ENCODE results near the gene NUBP2.
"Not testable (repeated sequence)": the region's sequence is repeated elsewhere in the genome, so short reads cannot be mapped to it uniquely, and the experiment has no call there.

NUBP2 gene

GRCh38 chr16:1786242-1787055, 3.7 kb downstream of the NUBP2 start:
- no peak for DNase-seq (ENCODE audit: low spot score)

GRCh38 chr16:1787056-1787321, 4.2 kb downstream of the NUBP2 start:
- no peak for DNase-seq (ENCODE audit: low spot score)

GRCh38 chr16:1787322-1788094, 4.7 kb downstream of the NUBP2 start:
- DNase-seq (ENCODE audit: low spot score): no peak

- no peak for DNase-seq (ENCODE audit: low spot score)
These were observed 5.4 kb downstream of the NUBP2 start for GRCh38 chr16:1788095-1788707.

- no peak for DNase-seq (ENCODE audit: low spot score)
These were observed 5.9 kb downstream of the NUBP2 start for GRCh38 chr16:1788708-1789100.

- no peak for DNase-seq (ENCODE audit: low spot score)
These were observed 6.9 kb downstream of the NUBP2 start for GRCh38 chr16:1789643-1790045.

GRCh38 chr16:1790261-1790610, 7.5 kb downstream of the NUBP2 start:
- DNase-seq (ENCODE audit: low spot score): no peak

GRCh38 chr16:1790611-1791255, 8.0 kb downstream of the NUBP2 start:
- no peak for DNase-seq (ENCODE audit: low spot score)

- DNase-seq (ENCODE audit: low spot score): no peak
These were observed 8.6 kb downstream of the NUBP2 start for GRCh38 chr16:1791256-1791942.

GRCh38 chr16:1791943-1792812, 9.4 kb downstream of the NUBP2 start:
- no peak for DNase-seq (ENCODE audit: low spot score)

GRCh38 chr16:1792836-1793577, 10.2 kb downstream of the NUBP2 start:
- no peak for DNase-seq (ENCODE audit: low spot score)

GRCh38 chr16:1793578-1794220, 10.9 kb downstream of the NUBP2 start, which contains the start of gene IGFALS:
Gene IGFALS, minus strand, starts transcription at chr16:1793705. Its CDS starts 53 bp downstream, at chr16:1793652.
- no peak for DNase-seq (ENCODE audit: low spot score)

GRCh38 chr16:1794221-1794871, 11.6 kb downstream of the NUBP2 start:
- DNase-seq (ENCODE audit: low spot score): no peak

- DNase-seq (ENCODE audit: low spot score): no peak
These were observed 12.3 kb downstream of the NUBP2 start for GRCh38 chr16:1794908-1795666.

GRCh38 chr16:1799263-1799662, 16.5 kb downstream of the NUBP2 start:
- DNase-seq (ENCODE audit: low spot score): not testable (repeated sequence)

GRCh38 chr16:1800701-1801100, 17.9 kb downstream of the NUBP2 start:
- DNase-seq (ENCODE audit: low spot score): no peak

- no peak for DNase-seq (ENCODE audit: low spot score)
These were observed 24.9 kb downstream of the NUBP2 start for GRCh38 chr16:1807626-1808025.

- no peak for DNase-seq (ENCODE audit: low spot score)
These were observed 25.9 kb downstream of the NUBP2 start for GRCh38 chr16:1808691-1809090.

Measured in HuH-7.5 (cell line).